ENCODE measurements around the gene HPS1. TPM values are rescaled to one million over a fixed set of nuclear protein-coding genes. Genes with fewer than 3 reads are reported as not detected.

Gene HPS1
- total RNA-seq, 1 experiment from 2014 or later: 47.4 TPM

- H2BK5ac ChIP-seq (ENCODE audit: insufficient read length, low read length): no peak overlapping the region
- H3K79me1 ChIP-seq (ENCODE audit: insufficient read depth, low read depth, low read length, poor library complexity, severe bottlenecking): no peaks in the 10 kb centered on the region
- H3K18ac ChIP-seq (ENCODE audit: insufficient read length, low read depth, low read length): no peak overlapping the region
- H3K14ac ChIP-seq (ENCODE audit: insufficient read depth, low read length): no peak overlapping the region
- TF ChIP-seq CTCF (conservative IDR thresholded peaks at IDR 0.05): no peak
- H3T11ph ChIP-seq (ENCODE audit: low read length): no peak overlapping the region
- no peak for DNase-seq
- no peak overlapping the region for H4K8ac ChIP-seq (replicated peaks; ENCODE audit: insufficient read length, low read depth, low read length)
- Mint-ChIP-seq H3K9me3 (peaks cover 4 to 9% of the 10 kb centered on the region in 2 experiments; a peak in 2 of 5 replicates), H3K27ac (no peak overlapping the region), H3K4me1 (0 out of 4 replicates have a peak, but pooled peaks cover 0 to 3% of the 10 kb centered on the region in 2 experiments), H3K36me3 (ENCODE audit: insufficient read depth in 1 of 3, low read depth in 3 of 3) (peaks cover 0 to 4% (median 0%) of the 10 kb centered on the region in 3 experiments; a peak in 2 of 7 replicates), H3K27me3 (ENCODE audit: low read depth) (peaks cover 6% of the 10 kb centered on the region; the same call in 1 of the 2 replicates), H3K4me3 (no peak overlapping the region)
- no peak overlapping the region for H2BK20ac ChIP-seq (ENCODE audit: low read depth, low read length, poor library complexity, severe bottlenecking)
- no peak overlapping the region for H2BK120ac ChIP-seq (ENCODE audit: low read depth, low read length, poor library complexity, severe bottlenecking)
- no peak overlapping the region for H2BK12ac ChIP-seq (ENCODE audit: insufficient read length, low read depth, low read length)
- H4K20me1 ChIP-seq (ENCODE audit: control insufficient read depth, insufficient read depth, insufficient read length): no peaks in the 10 kb centered on the region
- H3K23me2 ChIP-seq (ENCODE audit: insufficient read length, low read depth, low read length, poor library complexity, severe bottlenecking): no peaks in the 10 kb centered on the region
- no peak overlapping the region for H3K4me2 ChIP-seq (ENCODE audit: insufficient read depth, insufficient read length, low read length)
- H4K5ac ChIP-seq (ENCODE audit: insufficient read length, low read depth, low read length): no peak overlapping the region
- H2BK15ac ChIP-seq (ENCODE audit: low read depth, low read length): no peak overlapping the region
- no peak overlapping the region for H3K9ac ChIP-seq (ENCODE audit: extremely low read depth, insufficient read length, low read length)
- H3K27me3 ChIP-seq (ENCODE audit: insufficient read depth, low read length): no peaks in the 10 kb centered on the region
- no peak overlapping the region for H2AFZ ChIP-seq (ENCODE audit: low read length)
- H2AK5ac ChIP-seq (ENCODE audit: insufficient read length, low read length): no peak overlapping the region
- no peaks in the 10 kb centered on the region for H3K79me2 ChIP-seq (ENCODE audit: insufficient read depth, low read length)
- H3K9me3 ChIP-seq (ENCODE audit: control insufficient read depth, low read depth, low read length): no peaks in the 10 kb centered on the region
- H3K4ac ChIP-seq (ENCODE audit: low read depth, low read length): no peak overlapping the region
- no peak overlapping the region for H4K91ac ChIP-seq (ENCODE audit: insufficient read length, low read depth, low read length)
- H3K23ac ChIP-seq (ENCODE audit: insufficient read length, low read depth, low read length): no peak overlapping the region
- no CpG with 5 or more reads among the region's 6 CpGs for WGBS (ENCODE audit: extremely low coverage, insufficient read length, low lambda C conversion rate)
- no peak overlapping the region for H3K27ac ChIP-seq (ENCODE audit: insufficient read length, low read depth, low read length)
- H3K4me1 ChIP-seq (ENCODE audit: insufficient read depth, low read length): no peaks in the 10 kb centered on the region
- no peak overlapping the region for H3K56ac ChIP-seq (ENCODE audit: insufficient read length, low read depth, low read length)
These were observed 31.9 kb upstream of the HPS1 start for GRCh38 chr10:98478430-98479222.
